ENCODE results near the gene IL36RN. TPM values are rescaled to one million over a fixed set of nuclear protein-coding genes. Genes with fewer than 3 reads are reported as not detected.

The IL36RN gene
- total RNA-seq, 4 donors from 2014 or later: not detected

- no peaks in the 10 kb centered on the region for H3K27me3 ChIP-seq
- no peaks in the 10 kb centered on the region for H3K4me1 ChIP-seq
- H3K36me3 ChIP-seq: no peaks in the 10 kb centered on the region
- H3K4me3 ChIP-seq: no peak overlapping the region
- no peaks in the 10 kb centered on the region for H3K9me3 ChIP-seq
- no peak overlapping the region for H3K27ac ChIP-seq
- no peak for TF ChIP-seq POLR2A (IDR thresholded peaks at IDR 0.05)
- no peak for DNase-seq
Measured at GRCh38 chr2:113075600-113075999, 16.6 kb downstream of the IL36RN start.

GRCh38 chr2:113076954-113077669, 18.1 kb downstream of the IL36RN start:
- TF ChIP-seq CTCF (IDR thresholded peaks at IDR 0.05) (no peak), POLR2A (IDR thresholded peaks at IDR 0.05) (no peak)
- no peak for DNase-seq
- Histone ChIP-seq H3K4me1 (no peaks in the 10 kb centered on the region), H3K27me3 (no peaks in the 10 kb centered on the region), H3K36me3 (no peaks in the 10 kb centered on the region), H3K4me3 (no peak overlapping the region), H3K9me3 (no peaks in the 10 kb centered on the region), H3K27ac (no peak overlapping the region)

- H3K36me3 ChIP-seq: no peaks in the 10 kb centered on the region
- no peak overlapping the region for H3K4me3 ChIP-seq
- H3K9me3 ChIP-seq: no peaks in the 10 kb centered on the region
- no peak overlapping the region for H3K27ac ChIP-seq
- no peak for DNase-seq
- TF ChIP-seq CTCF (IDR thresholded peaks at IDR 0.05) (no peak), POLR2A (IDR thresholded peaks at IDR 0.05) (no peak)
- H3K4me1 ChIP-seq: no peaks in the 10 kb centered on the region
- H3K27me3 ChIP-seq: no peaks in the 10 kb centered on the region
Measured at GRCh38 chr2:113077921-113078320, 18.9 kb downstream of the IL36RN start.

- no peak for DNase-seq
- Histone ChIP-seq H3K36me3 (no peaks in the 10 kb centered on the region), H3K27me3 (no peaks in the 10 kb centered on the region), H3K9me3 (no peaks in the 10 kb centered on the region), H3K4me1 (no peaks in the 10 kb centered on the region), H3K27ac (no peak overlapping the region), H3K4me3 (no peak overlapping the region)
- TF ChIP-seq CTCF (IDR thresholded peaks at IDR 0.05): no peak
- TF ChIP-seq POLR2A (IDR thresholded peaks at IDR 0.05): no peak
Measured at GRCh38 chr2:113078350-113078839, 19.4 kb downstream of the IL36RN start.

- no peaks in the 10 kb centered on the region for H3K27me3 ChIP-seq
- H3K4me3 ChIP-seq: no peak overlapping the region
- DNase-seq: no peak
- H3K4me1 ChIP-seq: no peaks in the 10 kb centered on the region
- H3K36me3 ChIP-seq: no peaks in the 10 kb centered on the region
- H3K27ac ChIP-seq: no peak overlapping the region
- TF ChIP-seq POLR2A (IDR thresholded peaks at IDR 0.05): no peak
- no peak for TF ChIP-seq CTCF (IDR thresholded peaks at IDR 0.05)
- H3K9me3 ChIP-seq: no peaks in the 10 kb centered on the region
Measured at GRCh38 chr2:113079131-113079530, 20.1 kb downstream of the IL36RN start.

- TF ChIP-seq POLR2A (IDR thresholded peaks at IDR 0.05) (no peak), CTCF (IDR thresholded peaks at IDR 0.05) (peak in 4 of 6 experiments; percentile 50 to 65 (median 60))
- H3K9me3 ChIP-seq: no peaks in the 10 kb centered on the region
- no peaks in the 10 kb centered on the region for H3K27me3 ChIP-seq
- no peaks in the 10 kb centered on the region for H3K4me1 ChIP-seq
- no peaks in the 10 kb centered on the region for H3K36me3 ChIP-seq
- H3K27ac ChIP-seq: no peak overlapping the region
- DNase-seq: no peak
- H3K4me3 ChIP-seq: no peak overlapping the region
Measured at GRCh38 chr2:113080134-113080533, 21.1 kb downstream of the IL36RN start.
